ENCODE measurements around the gene CA10. TPM values are rescaled to one million over a fixed set of nuclear protein-coding genes. Genes with fewer than 3 reads are reported as not detected.

Gene CA10
- polyA plus RNA-seq, 4 donors: 0.19 to 0.31 TPM; not detected in 2

DNA sequence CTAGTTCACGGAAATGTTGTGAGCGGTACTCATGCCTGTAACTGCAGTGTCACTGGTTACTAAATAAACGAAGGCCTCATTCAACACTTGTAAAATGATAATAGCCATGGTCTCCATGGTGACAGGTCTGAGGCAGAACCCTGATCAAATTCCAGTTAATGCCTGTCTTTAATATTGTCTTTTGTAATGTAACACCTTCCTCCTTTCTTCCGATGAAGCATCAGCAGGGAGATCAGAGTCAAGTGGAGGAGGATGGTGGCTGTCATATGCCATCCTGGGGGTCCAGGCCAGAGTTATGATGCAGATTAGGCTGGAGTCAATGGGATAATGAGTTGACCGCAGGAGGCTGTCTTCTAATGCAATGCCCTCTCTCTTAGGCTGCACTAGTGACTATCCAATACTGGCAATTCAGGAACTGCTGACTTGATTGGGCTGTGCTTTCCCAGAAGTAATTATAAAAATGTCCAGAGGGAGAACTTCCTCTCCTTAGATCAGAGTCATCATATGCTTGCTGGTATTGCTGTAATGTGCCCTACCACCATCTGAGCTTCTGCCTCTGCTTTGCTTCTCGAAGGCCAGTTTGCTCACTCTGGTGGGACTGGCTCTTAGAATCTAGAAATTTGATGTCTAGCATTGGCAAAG, 419.1 kb downstream of the CA10 start:
- FAIRE-seq: no peak
- Histone ChIP-seq H3K27ac (ENCODE audit: low read depth in 1 of 3, low read length in 2 of 3) (peak overlapping the region in 1 of 3 donors; percentile 42), H3K4me3 (ENCODE audit: low read depth in 1 of 3, low read length in 3 of 3) (no peak overlapping the region), H3K27me3 (ENCODE audit: control insufficient read depth in 3 of 3, insufficient read depth in 3 of 3, low read length in 3 of 3) (no peaks in the 10 kb centered on the region), H3K9me3 (ENCODE audit: control insufficient read depth in 2 of 2, insufficient read depth in 1 of 2, low read depth in 1 of 2, low read length in 1 of 2) (no peaks in the 10 kb centered on the region), H3K36me3 (ENCODE audit: control insufficient read depth in 3 of 3, insufficient read depth in 2 of 3, low read depth in 1 of 3, low read length in 3 of 3) (no peaks in the 10 kb centered on the region), H3K4me1 (ENCODE audit: control insufficient read depth in 3 of 3, insufficient read depth in 2 of 3, low read depth in 1 of 3, low read length in 2 of 3) (peaks cover 0 to 14% (median 0%) of the 10 kb centered on the region in 3 donors)
- 42 to 67% (median 51%) methylated on average over 6 of the region's 6 CpGs for WGBS, 3 donors
- peak; percentile 1 to 82 for DNase-seq

DNA sequence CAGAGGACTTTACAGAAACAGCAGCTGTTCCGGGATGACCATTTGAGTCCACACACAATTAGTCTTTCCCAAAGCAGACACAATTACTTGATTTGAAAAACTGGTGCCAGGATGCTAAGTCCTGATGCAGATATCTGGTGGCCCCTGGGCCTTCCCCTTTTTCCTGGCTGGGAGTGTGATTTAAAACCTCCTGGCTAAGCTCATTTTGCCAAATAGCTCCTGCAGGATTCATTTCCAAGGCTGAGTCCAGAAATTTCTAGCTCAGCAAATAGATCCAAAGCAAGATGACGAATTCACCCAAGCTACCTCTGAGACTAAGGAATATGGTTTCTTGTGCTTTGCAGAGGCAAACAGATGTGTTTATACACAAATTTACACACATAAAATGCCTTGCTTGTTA, 422.2 kb downstream of the CA10 start:
- Histone ChIP-seq H3K4me1 (ENCODE audit: control insufficient read depth in 3 of 3, insufficient read depth in 2 of 3, low read depth in 1 of 3, low read length in 2 of 3) (peaks cover 0 to 14% (median 0%) of the 10 kb centered on the region in 3 donors), H3K4me3 (ENCODE audit: low read depth in 1 of 3, low read length in 3 of 3) (no peak overlapping the region), H3K9me3 (ENCODE audit: control insufficient read depth in 2 of 2, insufficient read depth in 1 of 2, low read depth in 1 of 2, low read length in 1 of 2) (no peaks in the 10 kb centered on the region), H3K36me3 (ENCODE audit: control insufficient read depth in 3 of 3, insufficient read depth in 2 of 3, low read depth in 1 of 3, low read length in 3 of 3) (no peaks in the 10 kb centered on the region), H3K27ac (ENCODE audit: low read depth in 1 of 3, low read length in 2 of 3) (no peak overlapping the region), H3K27me3 (ENCODE audit: control insufficient read depth in 3 of 3, insufficient read depth in 3 of 3, low read length in 3 of 3) (no peaks in the 10 kb centered on the region)
- FAIRE-seq (no peak), DNase-seq (no peak)
- WGBS, 3 donors: 86 to 89% (median 86%) methylated on average over 2 of the region's 2 CpGs

DNA sequence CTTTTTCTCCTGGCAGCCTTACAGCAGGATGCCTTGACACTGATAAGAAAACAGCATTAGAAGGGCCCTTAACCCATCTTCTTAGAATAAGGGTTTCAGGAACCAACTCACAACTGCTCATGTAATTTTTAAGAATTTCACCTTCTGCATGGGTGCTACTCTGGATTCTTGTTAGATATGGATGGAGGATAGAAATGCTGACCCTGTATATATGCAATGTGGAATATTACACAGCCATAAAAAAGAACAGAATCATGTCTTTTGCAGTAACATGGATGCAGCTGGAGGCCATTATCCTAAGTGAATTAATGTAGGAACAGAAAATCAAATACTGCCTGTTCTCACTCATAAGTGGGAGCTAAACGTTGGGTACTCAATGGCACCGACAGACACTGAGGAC, 423.5 kb downstream of the CA10 start:
- Histone ChIP-seq H3K4me1 (ENCODE audit: control insufficient read depth in 3 of 3, insufficient read depth in 2 of 3, low read depth in 1 of 3, low read length in 2 of 3) (peaks cover 0 to 14% (median 0%) of the 10 kb centered on the region in 3 donors), H3K4me3 (ENCODE audit: low read depth in 1 of 3, low read length in 3 of 3) (no peak overlapping the region), H3K27me3 (ENCODE audit: control insufficient read depth in 3 of 3, insufficient read depth in 3 of 3, low read length in 3 of 3) (no peaks in the 10 kb centered on the region), H3K9me3 (ENCODE audit: control insufficient read depth in 2 of 2, insufficient read depth in 1 of 2, low read depth in 1 of 2, low read length in 1 of 2) (no peaks in the 10 kb centered on the region), H3K27ac (ENCODE audit: low read depth in 1 of 3, low read length in 2 of 3) (no peak overlapping the region), H3K36me3 (ENCODE audit: control insufficient read depth in 3 of 3, insufficient read depth in 2 of 3, low read depth in 1 of 3, low read length in 3 of 3) (no peaks in the 10 kb centered on the region)
- WGBS, 3 donors: 92 to 94% (median 92%) methylated on average over 2 of the region's 2 CpGs
- FAIRE-seq: no peak
- no peak for DNase-seq

GRCh38 chr17:51734462-51734861, 424.1 kb downstream of the CA10 start:
- DNase-seq (peak in 1 of 2 donors; percentile 11), FAIRE-seq (no peak)
- Histone ChIP-seq H3K4me1 (ENCODE audit: control insufficient read depth in 3 of 3, insufficient read depth in 2 of 3, low read depth in 1 of 3, low read length in 2 of 3) (peaks cover 0 to 11% (median 0%) of the 10 kb centered on the region in 3 donors), H3K4me3 (ENCODE audit: low read depth in 1 of 3, low read length in 3 of 3) (no peak overlapping the region), H3K9me3 (ENCODE audit: control insufficient read depth in 2 of 2, insufficient read depth in 1 of 2, low read depth in 1 of 2, low read length in 1 of 2) (no peaks in the 10 kb centered on the region), H3K27me3 (ENCODE audit: control insufficient read depth in 3 of 3, insufficient read depth in 3 of 3, low read length in 3 of 3) (no peaks in the 10 kb centered on the region), H3K27ac (ENCODE audit: low read depth in 1 of 3, low read length in 2 of 3) (no peak overlapping the region), H3K36me3 (ENCODE audit: control insufficient read depth in 3 of 3, insufficient read depth in 2 of 3, low read depth in 1 of 3, low read length in 3 of 3) (no peaks in the 10 kb centered on the region)
- 52 to 75% (median 58%) methylated on average over 4 of the region's 4 CpGs for WGBS, 3 donors

GRCh38 chr17:51733166-51733565, 425.3 kb downstream of the CA10 start:
- H3K4me1 ChIP-seq (ENCODE audit: control insufficient read depth in 3 of 3, insufficient read depth in 2 of 3, low read depth in 1 of 3, low read length in 2 of 3): no peaks in the 10 kb centered on the region
- H3K4me3 ChIP-seq (ENCODE audit: low read depth in 1 of 3, low read length in 3 of 3): no peak overlapping the region
- no peak overlapping the region for H3K27ac ChIP-seq (ENCODE audit: low read depth in 1 of 3, low read length in 2 of 3)
- WGBS, 3 donors: 81 to 83% (median 83%) methylated on average over 6 of the region's 6 CpGs
- DNase-seq (no peak), FAIRE-seq (no peak)
- no peaks in the 10 kb centered on the region for H3K27me3 ChIP-seq (ENCODE audit: control insufficient read depth in 3 of 3, insufficient read depth in 3 of 3, low read length in 3 of 3)
- no peaks in the 10 kb centered on the region for H3K9me3 ChIP-seq (ENCODE audit: control insufficient read depth in 2 of 2, insufficient read depth in 1 of 2, low read depth in 1 of 2, low read length in 1 of 2)
- H3K36me3 ChIP-seq (ENCODE audit: control insufficient read depth in 3 of 3, insufficient read depth in 2 of 3, low read depth in 1 of 3, low read length in 3 of 3): no peaks in the 10 kb centered on the region

DNA sequence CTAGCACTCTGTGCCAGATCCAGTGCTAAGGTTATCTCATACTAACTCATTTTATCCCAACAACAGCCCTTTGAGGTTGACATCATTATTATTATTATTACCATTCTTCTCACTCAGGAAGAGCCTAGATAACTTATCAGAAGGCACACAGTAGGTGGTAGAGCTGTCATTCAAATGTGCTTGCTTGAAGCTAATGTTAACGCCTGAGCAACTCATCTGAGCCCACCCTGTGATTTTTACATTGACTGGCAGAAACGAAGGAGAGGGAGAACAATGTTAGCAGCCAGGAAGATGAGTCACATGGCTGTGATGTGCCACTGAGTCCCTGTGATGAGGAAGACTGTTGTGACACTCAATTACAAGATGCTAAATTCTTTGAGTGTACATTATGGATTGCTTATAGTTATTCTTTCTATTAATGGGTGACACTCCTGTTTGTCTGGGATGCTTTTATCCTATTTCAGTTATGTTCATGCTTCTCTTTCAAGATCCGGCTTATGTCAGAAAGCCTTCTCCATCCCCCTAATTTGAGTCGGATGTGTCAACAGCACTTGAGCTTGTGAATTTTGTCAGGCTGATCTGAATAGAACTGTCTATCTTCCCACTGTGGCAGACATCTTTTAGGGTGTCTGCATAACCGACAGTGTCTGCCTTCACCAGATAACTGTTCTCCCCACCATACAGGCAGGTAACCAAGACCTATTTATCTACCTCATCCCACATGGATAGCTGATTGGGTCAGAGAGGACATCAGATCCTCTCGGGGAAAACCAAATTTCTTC, 426.4 kb downstream of the CA10 start:
- 66 to 68% (median 67%) methylated on average over 6 of the region's 6 CpGs for WGBS, 3 donors

DNA sequence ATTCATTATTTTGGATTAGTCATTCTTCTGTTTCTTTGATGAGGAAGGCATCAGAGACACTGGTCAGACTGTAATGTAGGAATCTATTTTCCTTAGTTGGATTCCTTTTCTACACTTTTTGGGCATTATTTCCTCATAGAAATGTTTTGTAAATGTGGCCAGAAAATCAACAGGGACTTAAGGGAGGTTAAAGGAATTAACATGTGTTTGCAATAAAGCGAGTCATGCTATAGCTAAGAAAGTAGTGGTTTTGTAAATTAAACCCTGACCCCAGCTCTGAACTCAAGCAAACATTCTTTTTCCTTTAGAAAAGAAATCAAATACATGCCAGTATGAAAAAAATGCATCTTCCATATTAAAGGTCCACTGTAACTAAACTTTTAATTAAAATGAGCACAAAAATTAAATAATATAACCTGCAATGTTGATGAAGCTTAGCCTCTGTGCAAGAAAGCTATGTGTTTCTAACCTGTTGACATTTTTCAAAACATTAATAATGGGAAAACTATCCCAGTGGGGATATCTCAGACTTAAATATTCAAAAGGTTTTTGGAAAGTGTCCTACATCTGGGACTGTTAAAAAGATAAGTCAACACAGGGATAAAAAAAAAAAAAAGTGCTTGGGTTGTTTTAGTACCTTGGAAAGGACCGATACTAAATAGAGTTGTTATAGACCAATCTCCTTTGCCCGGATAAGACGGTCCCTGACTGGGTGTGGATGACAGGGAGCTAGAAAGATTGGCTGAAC, 428.0 kb downstream of the CA10 start:
- H3K36me3 ChIP-seq (ENCODE audit: control insufficient read depth in 3 of 3, insufficient read depth in 2 of 3, low read depth in 1 of 3, low read length in 3 of 3): no peaks in the 10 kb centered on the region
- H3K4me3 ChIP-seq (ENCODE audit: low read depth in 1 of 3, low read length in 3 of 3): no peak overlapping the region
- H3K27ac ChIP-seq (ENCODE audit: low read depth in 1 of 3, low read length in 2 of 3): no peak overlapping the region
- no peaks in the 10 kb centered on the region for H3K9me3 ChIP-seq (ENCODE audit: control insufficient read depth in 2 of 2, insufficient read depth in 1 of 2, low read depth in 1 of 2, low read length in 1 of 2)
- FAIRE-seq (no peak), DNase-seq (no peak)
- WGBS, 3 donors: 84 to 88% (median 87%) methylated on average over 4 of the region's 4 CpGs
- H3K4me1 ChIP-seq (ENCODE audit: control insufficient read depth in 3 of 3, insufficient read depth in 2 of 3, low read depth in 1 of 3, low read length in 2 of 3): no peaks in the 10 kb centered on the region
- no peaks in the 10 kb centered on the region for H3K27me3 ChIP-seq (ENCODE audit: control insufficient read depth in 3 of 3, insufficient read depth in 3 of 3, low read length in 3 of 3)

More for the DNA sequence above, 426.4 kb downstream of the CA10 start:
- Histone ChIP-seq H3K27ac (ENCODE audit: low read depth in 1 of 3, low read length in 2 of 3) (no peak overlapping the region), H3K4me3 (ENCODE audit: low read depth in 1 of 3, low read length in 3 of 3) (no peak overlapping the region), H3K9me3 (ENCODE audit: control insufficient read depth in 2 of 2, insufficient read depth in 1 of 2, low read depth in 1 of 2, low read length in 1 of 2) (no peaks in the 10 kb centered on the region), H3K36me3 (ENCODE audit: control insufficient read depth in 3 of 3, insufficient read depth in 2 of 3, low read depth in 1 of 3, low read length in 3 of 3) (no peaks in the 10 kb centered on the region), H3K27me3 (ENCODE audit: control insufficient read depth in 3 of 3, insufficient read depth in 3 of 3, low read length in 3 of 3) (no peaks in the 10 kb centered on the region), H3K4me1 (ENCODE audit: control insufficient read depth in 3 of 3, insufficient read depth in 2 of 3, low read depth in 1 of 3, low read length in 2 of 3) (no peaks in the 10 kb centered on the region)
- DNase-seq (no peak), FAIRE-seq (no peak)

DNA sequence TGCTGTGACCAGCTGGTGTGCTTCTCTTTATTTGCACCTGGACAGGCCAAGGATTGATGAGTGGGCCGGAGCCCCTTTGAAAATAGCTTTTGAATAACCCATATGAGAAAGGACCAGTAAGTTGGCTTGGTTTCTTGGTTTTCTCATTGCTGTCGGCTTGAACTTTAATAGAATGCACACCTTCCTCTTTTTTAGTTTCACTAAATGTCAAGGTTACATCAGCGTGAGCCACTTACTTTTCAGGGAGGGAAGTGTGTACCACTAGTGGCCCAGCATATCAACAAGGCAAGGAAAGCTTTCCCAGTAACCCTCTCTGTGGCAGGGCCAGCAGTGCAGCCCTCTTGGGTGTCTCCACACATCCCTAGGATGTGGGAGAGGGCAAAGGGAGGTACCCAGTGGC, 433.3 kb downstream of the CA10 start:
- 66 to 73% (median 71%) methylated on average over 3 of the region's 3 CpGs for WGBS, 3 donors
- Histone ChIP-seq H3K27me3 (ENCODE audit: control insufficient read depth in 3 of 3, insufficient read depth in 3 of 3, low read length in 3 of 3) (no peaks in the 10 kb centered on the region), H3K4me3 (ENCODE audit: low read depth in 1 of 3, low read length in 3 of 3) (no peak overlapping the region), H3K4me1 (ENCODE audit: control insufficient read depth in 3 of 3, insufficient read depth in 2 of 3, low read depth in 1 of 3, low read length in 2 of 3) (no peaks in the 10 kb centered on the region), H3K27ac (ENCODE audit: low read depth in 1 of 3, low read length in 2 of 3) (no peak overlapping the region), H3K36me3 (ENCODE audit: control insufficient read depth in 3 of 3, insufficient read depth in 2 of 3, low read depth in 1 of 3, low read length in 3 of 3) (no peaks in the 10 kb centered on the region), H3K9me3 (ENCODE audit: control insufficient read depth in 2 of 2, insufficient read depth in 1 of 2, low read depth in 1 of 2, low read length in 1 of 2) (no peaks in the 10 kb centered on the region)
- DNase-seq (no peak), FAIRE-seq (no peak)
